HG03571 (cell line): Measurements from ENCODE around the gene FBP1.
"Not testable (repeated sequence)": the region's sequence is repeated elsewhere in the genome, so short reads cannot be mapped to it uniquely, and the experiment has no call there.

Experiments
- ATAC-seq: cut with Tn5 transposase; IDR thresholded peaks from one replicate; pipeline ENCODE4 v1.9.1; 2021; ENCODE audit not compliant: unreplicated experiment

The FBP1 gene

GRCh38 chr9:94622087-94622800 lies 17.1 kb downstream of the FBP1 start:
- no peak for ATAC-seq

GRCh38 chr9:94619026-94619425 lies 20.3 kb downstream of the FBP1 start:
- ATAC-seq, result no peak

GRCh38 chr9:94613003-94613402 lies 26.3 kb downstream of the FBP1 start:
- no peak for ATAC-seq

- no peak for ATAC-seq
Observed at GRCh38 chr9:94612071-94612470, 27.2 kb downstream of the FBP1 start.

- ATAC-seq, result no peak
Observed at GRCh38 chr9:94611638-94612068, 27.7 kb downstream of the FBP1 start.

- no peak for ATAC-seq
Observed at GRCh38 chr9:94610181-94610606, 29.1 kb downstream of the FBP1 start.

- ATAC-seq, result no peak
Observed at GRCh38 chr9:94607423-94607691, 32.0 kb downstream of the FBP1 start.

GRCh38 chr9:94606646-94607422 lies 32.5 kb downstream of the FBP1 start:
- no peak for ATAC-seq

GRCh38 chr9:94603259-94604160 lies 35.8 kb downstream of the FBP1 start:
- no peak for ATAC-seq

GRCh38 chr9:94602666-94603065 lies 36.7 kb downstream of the FBP1 start:
- ATAC-seq, result no peak

GRCh38 chr9:94600715-94601114 lies 38.6 kb downstream of the FBP1 start:
- no peak for ATAC-seq

- ATAC-seq, result no peak
Observed at GRCh38 chr9:94600258-94600657, 39.1 kb downstream of the FBP1 start.

GRCh38 chr9:94599102-94599501 lies 40.2 kb downstream of the FBP1 start:
- ATAC-seq, result no peak

- ATAC-seq, result no peak
Observed at GRCh38 chr9:94593459-94594345, 45.6 kb downstream of the FBP1 start, which contains the start of gene FBP2. Gene FBP2 (minus strand): TSS chr9:94593824. CDS start chr9:94593726, 98 bp downstream.

- not testable (repeated sequence) for ATAC-seq
Observed at GRCh38 chr9:94592683-94593082, 46.6 kb downstream of the FBP1 start.

- no peak for ATAC-seq
Observed at GRCh38 chr9:94591876-94592275, 47.4 kb downstream of the FBP1 start.

GRCh38 chr9:94591046-94591545 lies 48.2 kb downstream of the FBP1 start:
- ATAC-seq, result not testable (repeated sequence)

GRCh38 chr9:94588681-94589080 lies 50.6 kb downstream of the FBP1 start:
- ATAC-seq, result no peak

- no peak for ATAC-seq
Observed at GRCh38 chr9:94586814-94587213, 52.5 kb downstream of the FBP1 start.

GRCh38 chr9:94586316-94586715 lies 53.0 kb downstream of the FBP1 start:
- no peak for ATAC-seq
